WTC11 (cell line): ENCODE results near the gene ZNF443.

Source experiments
- CREM ChIP-seq: sonication (generic); formaldehyde crosslinking; IDR thresholded peaks from 2 replicates; pipeline ENCODE4 v1.8.1; 2022; ENCODE audit warnings: mild to moderate bottlenecking, missing genetic modification reagents, moderate library complexity
- CTCF ChIP-seq: fragments of 200-600 bp; IDR thresholded peaks from 2 replicates; pipeline ENCODE4 v1.8.0; 2022; ENCODE audit warnings: antibody characterized with exemption
- FOXJ3 ChIP-seq: sonication (generic); formaldehyde crosslinking; IDR thresholded peaks from 2 replicates; pipeline ENCODE4 v1.9.0; 2021; ENCODE audit warnings: missing genetic modification reagents, mild to moderate bottlenecking, borderline replicate concordance
- NFYB ChIP-seq: sonication (generic); formaldehyde crosslinking; conservative IDR thresholded peaks from 2 replicates; pipeline ENCODE4 v1.8.0; 2022; ENCODE audit warnings: low read depth, missing genetic modification reagents
- ZNF671 ChIP-seq: fragments of 250-450 bp; sonication (Bioruptor Pico); IDR thresholded peaks from 2 replicates; pipeline ENCODE4 v1.8.0; 2021; ENCODE audit warnings: mild to moderate bottlenecking
- TF ChIP-seq, protein P1 (sequence below): sonication (generic); formaldehyde crosslinking; IDR thresholded peaks from 2 replicates; pipeline ENCODE4 v1.8.1; 2022; ENCODE audit warnings: low read depth, missing genetic modification reagents, borderline replicate concordance
- TF ChIP-seq, protein P2 (sequence below): sonication (generic); formaldehyde crosslinking; IDR thresholded peaks from 2 replicates; pipeline ENCODE4 v1.8.0; 2022; ENCODE audit warnings: mild to moderate bottlenecking, missing genetic modification reagents
- TF ChIP-seq, protein P3 (sequence below): sonication (generic); formaldehyde crosslinking; IDR thresholded peaks from 2 replicates; pipeline ENCODE4 v1.8.1; 2023; ENCODE audit warnings: mild to moderate bottlenecking, missing genetic modification reagents, moderate library complexity

DNA sequence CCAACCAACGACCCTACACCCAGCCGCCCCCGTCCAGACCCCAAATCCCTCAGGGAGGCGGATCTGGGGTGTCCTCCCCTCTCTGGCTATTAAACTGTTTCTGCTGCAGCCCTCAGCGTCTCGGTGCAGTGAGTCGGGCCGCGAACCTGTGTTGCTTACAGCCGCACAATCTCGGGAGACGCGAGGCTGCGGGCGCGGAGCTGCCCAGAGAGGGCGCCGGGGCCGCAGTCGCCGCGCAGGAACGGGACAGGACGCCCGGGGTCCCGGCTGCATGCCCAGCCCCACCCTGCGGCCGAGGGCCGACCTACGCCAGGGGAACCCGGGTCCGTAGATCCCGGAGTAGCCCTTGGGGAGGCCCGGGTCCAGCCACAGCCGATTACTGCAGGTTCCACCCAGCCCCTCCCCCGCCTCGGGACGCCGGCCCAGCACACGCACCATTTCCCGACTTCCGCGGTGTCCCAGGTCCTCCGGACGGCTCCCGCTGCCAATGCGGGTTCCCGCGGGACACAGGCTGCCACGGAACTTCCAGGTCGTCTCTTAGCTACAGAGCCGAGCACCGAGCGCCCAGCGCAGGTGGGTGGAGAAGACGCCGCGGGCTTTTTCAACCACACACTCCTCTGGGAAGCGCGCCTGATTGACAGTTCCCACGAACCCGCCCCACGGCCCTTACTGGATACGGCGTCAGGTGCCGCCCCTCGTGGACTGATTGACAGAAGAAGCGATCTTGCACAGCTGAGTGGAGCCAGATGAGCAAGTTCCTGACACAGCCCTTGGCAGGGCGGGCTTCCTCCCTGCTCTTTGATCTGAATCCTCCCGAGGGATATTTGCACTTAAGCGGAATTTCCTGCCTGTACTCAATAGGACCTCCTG is 40.0 kb downstream of the ZNF443 start, which contains the start of gene ZNF799:
- TF ChIP-seq, protein P1, sequence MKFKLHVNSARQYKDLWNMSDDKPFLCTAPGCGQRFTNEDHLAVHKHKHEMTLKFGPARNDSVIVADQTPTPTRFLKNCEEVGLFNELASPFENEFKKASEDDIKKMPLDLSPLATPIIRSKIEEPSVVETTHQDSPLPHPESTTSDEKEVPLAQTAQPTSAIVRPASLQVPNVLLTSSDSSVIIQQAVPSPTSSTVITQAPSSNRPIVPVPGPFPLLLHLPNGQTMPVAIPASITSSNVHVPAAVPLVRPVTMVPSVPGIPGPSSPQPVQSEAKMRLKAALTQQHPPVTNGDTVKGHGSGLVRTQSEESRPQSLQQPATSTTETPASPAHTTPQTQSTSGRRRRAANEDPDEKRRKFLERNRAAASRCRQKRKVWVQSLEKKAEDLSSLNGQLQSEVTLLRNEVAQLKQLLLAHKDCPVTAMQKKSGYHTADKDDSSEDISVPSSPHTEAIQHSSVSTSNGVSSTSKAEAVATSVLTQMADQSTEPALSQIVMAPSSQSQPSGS = no peak
- TF ChIP-seq CTCF (no peak), CREM (CRISPR knock-in tag) (no peak), NFYB (CRISPR knock-in tag) (peak; percentile 47; the same call in 1 of the 2 replicates), ZNF671 (CRISPR knock-in tag) (no peak), FOXJ3 (CRISPR knock-in tag) (no peak)
- TF ChIP-seq, protein P2, sequence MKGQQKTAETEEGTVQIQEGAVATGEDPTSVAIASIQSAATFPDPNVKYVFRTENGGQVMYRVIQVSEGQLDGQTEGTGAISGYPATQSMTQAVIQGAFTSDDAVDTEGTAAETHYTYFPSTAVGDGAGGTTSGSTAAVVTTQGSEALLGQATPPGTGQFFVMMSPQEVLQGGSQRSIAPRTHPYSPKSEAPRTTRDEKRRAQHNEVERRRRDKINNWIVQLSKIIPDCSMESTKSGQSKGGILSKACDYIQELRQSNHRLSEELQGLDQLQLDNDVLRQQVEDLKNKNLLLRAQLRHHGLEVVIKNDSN (CRISPR knock-in tag) = peak; percentile 71; the same call in 1 of the 2 replicates
- TF ChIP-seq, protein P3, sequence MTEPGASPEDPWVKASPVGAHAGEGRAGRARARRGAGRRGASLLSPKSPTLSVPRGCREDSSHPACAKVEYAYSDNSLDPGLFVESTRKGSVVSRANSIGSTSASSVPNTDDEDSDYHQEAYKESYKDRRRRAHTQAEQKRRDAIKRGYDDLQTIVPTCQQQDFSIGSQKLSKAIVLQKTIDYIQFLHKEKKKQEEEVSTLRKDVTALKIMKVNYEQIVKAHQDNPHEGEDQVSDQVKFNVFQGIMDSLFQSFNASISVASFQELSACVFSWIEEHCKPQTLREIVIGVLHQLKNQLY (CRISPR knock-in tag) = no peak
